ENCODE data around the gene FMNL2. TPM values are rescaled to one million over a fixed set of nuclear protein-coding genes. Genes with fewer than 3 reads are reported as not detected.

FMNL2 gene
- total and polyA plus RNA-seq, 5 donors, result 7.2 to 10.8 (median 9.4) TPM

DNA sequence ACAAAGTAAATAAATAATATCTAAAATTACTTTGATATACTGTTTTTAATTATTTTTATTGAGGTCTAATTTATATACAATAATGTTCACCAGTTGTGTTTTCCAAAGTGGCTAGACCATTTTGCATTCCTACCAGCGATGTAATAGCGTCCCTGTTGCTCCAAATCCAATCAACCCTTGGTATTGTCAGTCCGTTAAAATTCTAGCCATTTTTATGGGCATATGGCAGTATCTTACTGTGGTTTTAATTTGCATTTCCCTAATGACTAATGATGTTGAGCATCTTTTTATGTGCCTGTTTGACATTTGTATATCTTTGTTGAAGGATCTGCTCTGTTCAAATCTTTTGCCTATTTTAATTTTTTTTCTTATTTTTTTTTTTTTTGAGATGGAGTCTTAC lies 197.3 kb downstream of the FMNL2 start:
- Histone ChIP-seq H3K27ac (ENCODE audit: low read length) (no peak overlapping the region), H3K4me1 (ENCODE audit: control insufficient read depth, insufficient read depth, low read length) (peaks cover 1% of the 10 kb centered on the region), H3K27me3 (ENCODE audit: control insufficient read depth, insufficient read depth) (no peaks in the 10 kb centered on the region), H3K4me3 (ENCODE audit: low read length) (no peak overlapping the region), H3K9me3 (ENCODE audit: control insufficient read depth, low read length) (no peaks in the 10 kb centered on the region)
- ATAC-seq (no peak), DNase-seq (no peak)
- intact Hi-C loops (cut with DNase I), result no loop called here
- 66% methylated on average over 3 of the region's 3 CpGs for WGBS

- intact Hi-C loops (cut with DNase I), result no loop called here
- ATAC-seq, result no peak
- Histone ChIP-seq H3K9me3 (ENCODE audit: control insufficient read depth, low read length) (no peaks in the 10 kb centered on the region), H3K27me3 (ENCODE audit: control insufficient read depth, insufficient read depth) (no peaks in the 10 kb centered on the region), H3K4me3 (ENCODE audit: low read length) (no peak overlapping the region), H3K27ac (ENCODE audit: low read length) (no peak overlapping the region), H3K4me1 (ENCODE audit: control insufficient read depth, insufficient read depth, low read length) (peaks cover 1% of the 10 kb centered on the region)
- DNase-seq, result no peak
- 56% methylated on average over 7 of the region's 7 CpGs for WGBS
Measured at GRCh38 chr2:152534460-152535135, 199.6 kb downstream of the FMNL2 start.

GRCh38 chr2:152537081-152537651 lies 202.2 kb downstream of the FMNL2 start:
- no peak overlapping the region for H3K27ac ChIP-seq (ENCODE audit: low read length)
- 69% methylated on average over 9 of the region's 9 CpGs for WGBS
- no peak overlapping the region for H3K4me3 ChIP-seq (ENCODE audit: low read length)
- no peaks in the 10 kb centered on the region for H3K27me3 ChIP-seq (ENCODE audit: control insufficient read depth, insufficient read depth)
- no peak for ATAC-seq
- no peaks in the 10 kb centered on the region for H3K9me3 ChIP-seq (ENCODE audit: control insufficient read depth, low read length)
- peaks cover 1% of the 10 kb centered on the region for H3K4me1 ChIP-seq (ENCODE audit: control insufficient read depth, insufficient read depth, low read length)
- DNase-seq, result no peak
- intact Hi-C loops (cut with DNase I), result no loop called here

DNA sequence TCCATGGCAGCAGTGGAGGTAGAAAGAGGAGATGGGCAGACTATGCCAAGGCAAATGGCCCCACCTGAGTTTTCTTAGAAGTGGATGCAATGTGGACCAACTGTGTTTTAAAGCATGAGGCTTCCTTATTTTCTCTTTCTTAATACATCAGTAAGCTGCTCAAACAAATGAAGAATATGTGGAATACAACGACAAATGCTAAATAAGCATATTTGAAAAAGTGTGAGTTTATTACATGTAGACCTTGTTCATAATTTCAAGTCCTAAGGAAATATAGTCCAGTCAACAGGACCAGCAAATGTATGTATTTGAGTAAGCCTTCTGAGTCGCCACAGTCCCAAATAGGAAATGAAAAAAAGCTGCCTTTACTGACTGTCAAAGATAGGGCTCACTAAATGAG lies 204.4 kb downstream of the FMNL2 start:
- H3K27ac ChIP-seq (ENCODE audit: low read length), result no peak overlapping the region
- WGBS, result 96% methylated on average over 2 of the region's 2 CpGs
- peaks cover 1% of the 10 kb centered on the region for H3K4me1 ChIP-seq (ENCODE audit: control insufficient read depth, insufficient read depth, low read length)
- H3K9me3 ChIP-seq (ENCODE audit: control insufficient read depth, low read length), result no peaks in the 10 kb centered on the region
- no peaks in the 10 kb centered on the region for H3K27me3 ChIP-seq (ENCODE audit: control insufficient read depth, insufficient read depth)
- DNase-seq, result no peak
- ATAC-seq, result no peak
- intact Hi-C loops (cut with DNase I), result no loop called here
- no peak overlapping the region for H3K4me3 ChIP-seq (ENCODE audit: low read length)

DNA sequence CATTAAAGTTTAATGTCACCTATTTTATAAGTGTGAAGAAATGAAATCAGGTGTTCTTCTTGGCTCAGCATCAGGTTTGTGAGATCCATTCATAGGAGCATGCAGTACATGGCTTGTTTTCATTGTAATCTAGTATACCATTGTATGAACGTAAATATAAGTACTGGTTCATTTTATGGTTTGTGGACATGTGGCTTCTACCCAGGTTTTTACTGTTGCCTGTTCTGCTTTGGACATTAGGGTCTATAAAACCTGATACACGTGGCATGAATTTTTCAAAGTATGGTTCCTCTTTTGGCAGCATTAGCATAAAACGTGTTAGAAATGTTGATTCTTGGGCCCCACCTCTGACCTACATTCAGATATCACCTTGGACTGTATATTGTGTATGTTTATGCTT lies 206.7 kb downstream of the FMNL2 start:
- no peak for ATAC-seq
- DNase-seq, result no peak
- H3K9me3 ChIP-seq (ENCODE audit: control insufficient read depth, low read length), result no peaks in the 10 kb centered on the region
- intact Hi-C loops (cut with DNase I), result no loop called here
- H3K4me3 ChIP-seq (ENCODE audit: low read length), result no peak overlapping the region
- H3K4me1 ChIP-seq (ENCODE audit: control insufficient read depth, insufficient read depth, low read length), result no peaks in the 10 kb centered on the region
- H3K27me3 ChIP-seq (ENCODE audit: control insufficient read depth, insufficient read depth), result no peaks in the 10 kb centered on the region
- H3K27ac ChIP-seq (ENCODE audit: low read length), result no peak overlapping the region
- WGBS, result 90% methylated on average over 3 of the region's 3 CpGs

- Histone ChIP-seq H3K27ac (ENCODE audit: low read length) (no peak overlapping the region), H3K4me3 (ENCODE audit: low read length) (no peak overlapping the region), H3K9me3 (ENCODE audit: control insufficient read depth, low read length) (no peaks in the 10 kb centered on the region), H3K4me1 (ENCODE audit: control insufficient read depth, insufficient read depth, low read length) (no peaks in the 10 kb centered on the region), H3K27me3 (ENCODE audit: control insufficient read depth, insufficient read depth) (no peaks in the 10 kb centered on the region)
- 69% methylated on average over 4 of the region's 4 CpGs for WGBS
- ATAC-seq (no peak), DNase-seq (no peak)
- intact Hi-C loops (cut with DNase I), result no loop called here
Measured at GRCh38 chr2:152542337-152542994, 207.5 kb downstream of the FMNL2 start.

DNA sequence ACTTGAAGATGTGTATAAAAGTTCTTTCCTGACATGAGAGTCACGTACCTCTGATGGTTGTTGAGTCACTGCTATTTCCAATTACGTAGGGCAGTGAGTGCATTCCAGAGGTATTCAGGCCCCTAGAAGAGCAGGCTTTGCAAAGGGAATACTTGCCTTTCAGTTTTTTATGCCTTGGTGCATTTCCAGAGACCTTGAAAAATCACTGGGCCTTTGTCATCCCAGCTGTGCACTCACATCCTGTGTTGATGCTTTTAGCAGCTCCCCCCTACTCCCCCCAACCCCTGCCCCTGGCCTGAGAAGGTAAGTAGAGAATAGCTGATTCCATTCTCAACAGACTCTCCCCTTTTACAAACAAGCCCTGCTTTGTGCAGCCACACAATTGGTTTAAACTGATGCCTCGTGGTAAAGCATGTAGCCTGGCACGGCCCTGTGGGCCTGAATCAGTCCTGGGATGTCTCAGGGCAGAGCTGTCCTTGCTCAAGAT lies 208.1 kb downstream of the FMNL2 start:
- peak; percentile 40 to 55 for ATAC-seq

GRCh38 chr2:152543717-152544116 lies 208.7 kb downstream of the FMNL2 start:
- intact Hi-C loops (cut with DNase I), result no loop called here
- 79% methylated on average over 4 of the region's 4 CpGs for WGBS
- no peaks in the 10 kb centered on the region for H3K4me1 ChIP-seq (ENCODE audit: control insufficient read depth, insufficient read depth, low read length)
- no peak overlapping the region for H3K27ac ChIP-seq (ENCODE audit: low read length)
- no peak for DNase-seq
- H3K27me3 ChIP-seq (ENCODE audit: control insufficient read depth, insufficient read depth), result no peaks in the 10 kb centered on the region
- H3K9me3 ChIP-seq (ENCODE audit: control insufficient read depth, low read length), result no peaks in the 10 kb centered on the region
- ATAC-seq, result no peak
- no peak overlapping the region for H3K4me3 ChIP-seq (ENCODE audit: low read length)

More for the DNA sequence above, 208.1 kb downstream of the FMNL2 start:
- intact Hi-C loops (cut with DNase I), result no loop called here
- no peaks in the 10 kb centered on the region for H3K9me3 ChIP-seq (ENCODE audit: control insufficient read depth, low read length)
- no peaks in the 10 kb centered on the region for H3K27me3 ChIP-seq (ENCODE audit: control insufficient read depth, insufficient read depth)
- H3K4me1 ChIP-seq (ENCODE audit: control insufficient read depth, insufficient read depth, low read length), result no peaks in the 10 kb centered on the region
- peak overlapping the region; percentile 30 for H3K27ac ChIP-seq (ENCODE audit: low read length)
- no peak for DNase-seq
- H3K4me3 ChIP-seq (ENCODE audit: low read length), result no peak overlapping the region
- 47% methylated on average over 4 of the region's 4 CpGs for WGBS

- peak overlapping the region; percentile 19 for H3K27ac ChIP-seq (ENCODE audit: low read length)
- no peak for ATAC-seq
- intact Hi-C loops (cut with DNase I), result no loop called here
Measured at GRCh38 chr2:152544638-152545037, 209.7 kb downstream of the FMNL2 start.

GRCh38 chr2:152546230-152546837 lies 211.4 kb downstream of the FMNL2 start:
- Histone ChIP-seq H3K4me1 (ENCODE audit: control insufficient read depth, insufficient read depth, low read length) (no peaks in the 10 kb centered on the region), H3K27ac (ENCODE audit: low read length) (no peak overlapping the region), H3K9me3 (ENCODE audit: control insufficient read depth, low read length) (no peaks in the 10 kb centered on the region), H3K4me3 (ENCODE audit: low read length) (no peak overlapping the region), H3K27me3 (ENCODE audit: control insufficient read depth, insufficient read depth) (no peaks in the 10 kb centered on the region)
- ATAC-seq, result no peak
- WGBS, result 82% methylated on average over 8 of the region's 8 CpGs
- intact Hi-C loops (cut with DNase I), result no loop called here
- DNase-seq, result no peak

More at GRCh38 chr2:152544638-152545037, 209.7 kb downstream of the FMNL2 start:
- no peaks in the 10 kb centered on the region for H3K4me1 ChIP-seq (ENCODE audit: control insufficient read depth, insufficient read depth, low read length)
- WGBS, result 72% methylated on average over 2 of the region's 2 CpGs
- no peak for DNase-seq
- no peaks in the 10 kb centered on the region for H3K9me3 ChIP-seq (ENCODE audit: control insufficient read depth, low read length)
- H3K4me3 ChIP-seq (ENCODE audit: low read length), result no peak overlapping the region
- H3K27me3 ChIP-seq (ENCODE audit: control insufficient read depth, insufficient read depth), result no peaks in the 10 kb centered on the region

All from right cardiac atrium (tissue), 5 donors.